Adrenal gland (tissue), 12 donors: ENCODE results near the gene GRB10. TPM values are rescaled to one million over a fixed set of nuclear protein-coding genes. Genes with fewer than 3 reads are reported as not detected.
A peak's percentile ranks its signal among the peaks of the same experiment; 100 is the strongest.

Source experiments
- DNase-seq, 7 donors: peaks; one replicate each; pipeline ENCODE4 v3.0.0-alpha.2; 2019 to 2020
- H3K27ac ChIP-seq, 5 donors: fragments of 200-600 bp; sonication (generic) in 4 of 5; 1 replicate in 3 of 5; 2 replicates in 2 of 5; pipeline versions ENCODE4 v1.5.1 to v1.8.0; 2016 to 2020; ENCODE audit warnings: mild to moderate bottlenecking in 1 of 5
- H3K27me3 ChIP-seq: fragments of 200-600 bp; 2 replicates; pipeline ENCODE4 v1.8.0; 2021
- H3K36me3 ChIP-seq, 2 donors: fragments of 200-600 bp; replicated peaks in 1 of 2; 1 replicate in 1 of 2; 2 replicates in 1 of 2; pipeline versions ENCODE4 v1.5.1 to v1.8.0; 2018 to 2022
- H3K4me1 ChIP-seq, 2 donors: fragments of 200-600 bp; replicated peaks in 1 of 2; 1 replicate in 1 of 2; 2 replicates in 1 of 2; pipeline versions ENCODE4 v1.5.1 to v1.8.0; 2018 to 2021
- H3K4me3 ChIP-seq, 4 donors: fragments of 200-600 bp; sonication (generic) in 3 of 4; one replicate each; pipeline ENCODE4 v1.5.1; 2016 to 2018
- H3K9me3 ChIP-seq, 3 donors: fragments of 200-600 bp; sonication (generic) in 1 of 3; replicated peaks in 1 of 3; 1 replicate in 2 of 3; 2 replicates in 1 of 3; pipeline versions ENCODE4 v1.5.1 to v1.8.0; 2016 to 2021
- POLR2A ChIP-seq, 2 donors: fragments of 450-650 bp; IDR thresholded peaks; one replicate each; pipeline ENCODE4 v1.6.1; 2017; ENCODE audit warnings: antibody characterized with exemption in 2 of 2, mild to moderate bottlenecking in 2 of 2, moderate library complexity in 1 of 2
- WGBS, 4 donors: extraction: QIAGEN DNeasy Blood & Tissue Kit in 2 of 4; methylation state at CpG; one replicate each; pipeline versions ENCODE4 v1.1.5 to v1.1.7; 2013 to 2017; 5-methylcytosine and 5-hydroxymethylcytosine counted together
- intact Hi-C, 2 donors: fragments of 100-400 bp; cut with DNase I; formaldehyde crosslinking; loops; one replicate each; pipeline versions ENCODE4 v1.14.1 to v1.15.0; 2022 to 2023
- polyA plus RNA-seq, 3 donors: library from polyadenylated mRNA; stranded (reverse); fragments of 200-250 nt in 2 of 3; fragments of 350-450 nt in 1 of 3; fragmentation: Illumina TruSeq in 1 of 3; extraction: RNeasy Lipid Tissue Mini Kit (QIAGEN cat#74804) in 1 of 3; gene quantifications; one replicate each; pipeline ENCODE4 v1.2.3, GENCODE V29; 2013 to 2014
- total RNA-seq, 9 donors: library from RNA; depleted of rRNA in 4 of 9; stranded (reverse); fragments of >200 nt in 4 of 9; fragments of 120-200 nt in 1 of 9; fragmentation: NEBNext Ultra II Directional in 1 of 9; extraction: Animal tissue kit (Norgen Biotek cat#: 25700) in 1 of 9; gene quantifications; one replicate each; pipeline versions ENCODE4 v1.1.0 to v1.2.4, GENCODE V29; 2013 to 2023
- TF ChIP-seq, protein P1 (sequence below), 6 experiments: fragments of 450-650 bp in 4 of 6; fragments of 200-600 bp in 2 of 6; sonication (generic) in 1 of 6; IDR thresholded peaks; 1 replicate in 5 of 6; 2 replicates in 1 of 6; pipeline versions ENCODE4 v1.5.1 to v1.8.0; 2016 to 2021; ENCODE audit warnings: antibody characterized with exemption in 6 of 6, mild to moderate bottlenecking in 2 of 6, moderate library complexity in 1 of 6
- donor health status: healthy with polysubstance abuse.
- donor health status: Bipolar disorder and iron deficiency.
- donor health status: DM: yes; HTN: yes; CAD: no.
- donor health status: DM: no; HTN: no; CAD: no.
- donor health status: DM: no; HTN: no; CAD: no.
- donor health status: DM: yes; HTN: yes; CAD: no.

GRB10 gene
- total and polyA plus RNA-seq, 12 donors, result 33.5 to 158 (median 67.3) TPM

DNA sequence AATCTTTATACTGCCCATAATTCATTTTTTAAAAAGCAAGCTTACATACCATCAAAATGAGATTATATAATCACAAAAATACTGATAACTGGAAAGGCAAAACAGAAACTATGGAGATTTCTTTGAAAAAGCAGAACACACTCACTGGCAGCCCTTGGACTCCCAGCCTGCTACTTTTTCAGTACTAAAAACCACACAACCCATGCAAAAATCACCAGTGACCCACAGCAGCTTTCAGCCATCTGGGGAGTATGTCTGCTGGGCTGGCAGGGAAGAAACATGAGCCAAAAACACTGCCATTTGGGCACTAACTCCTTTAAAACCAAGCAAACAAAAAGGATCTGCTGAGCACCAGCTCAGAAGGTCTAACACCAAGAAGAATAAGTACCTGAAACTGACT is 137.5 kb downstream of the GRB10 start:
- Histone ChIP-seq H3K9me3 (no peaks in the 10 kb centered on the region), H3K36me3 (no peaks in the 10 kb centered on the region), H3K4me1 (peaks cover 0 to 15% of the 10 kb centered on the region in 2 donors), H3K4me3 (no peak overlapping the region), H3K27ac (no peak overlapping the region), H3K27me3 (no peaks in the 10 kb centered on the region)
- intact Hi-C loops, result no loop called here
- no peak for DNase-seq
- no peak for TF ChIP-seq POLR2A (IDR thresholded peaks at IDR 0.05)
- TF ChIP-seq, protein P1, sequence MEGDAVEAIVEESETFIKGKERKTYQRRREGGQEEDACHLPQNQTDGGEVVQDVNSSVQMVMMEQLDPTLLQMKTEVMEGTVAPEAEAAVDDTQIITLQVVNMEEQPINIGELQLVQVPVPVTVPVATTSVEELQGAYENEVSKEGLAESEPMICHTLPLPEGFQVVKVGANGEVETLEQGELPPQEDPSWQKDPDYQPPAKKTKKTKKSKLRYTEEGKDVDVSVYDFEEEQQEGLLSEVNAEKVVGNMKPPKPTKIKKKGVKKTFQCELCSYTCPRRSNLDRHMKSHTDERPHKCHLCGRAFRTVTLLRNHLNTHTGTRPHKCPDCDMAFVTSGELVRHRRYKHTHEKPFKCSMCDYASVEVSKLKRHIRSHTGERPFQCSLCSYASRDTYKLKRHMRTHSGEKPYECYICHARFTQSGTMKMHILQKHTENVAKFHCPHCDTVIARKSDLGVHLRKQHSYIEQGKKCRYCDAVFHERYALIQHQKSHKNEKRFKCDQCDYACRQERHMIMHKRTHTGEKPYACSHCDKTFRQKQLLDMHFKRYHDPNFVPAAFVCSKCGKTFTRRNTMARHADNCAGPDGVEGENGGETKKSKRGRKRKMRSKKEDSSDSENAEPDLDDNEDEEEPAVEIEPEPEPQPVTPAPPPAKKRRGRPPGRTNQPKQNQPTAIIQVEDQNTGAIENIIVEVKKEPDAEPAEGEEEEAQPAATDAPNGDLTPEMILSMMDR (IDR thresholded peaks at IDR 0.05), result no peak

- intact Hi-C loops, result no loop called here
- TF ChIP-seq POLR2A (IDR thresholded peaks at IDR 0.05), result no peak
- TF ChIP-seq, protein P1 (IDR thresholded peaks at IDR 0.05), result no peak
- H3K36me3 ChIP-seq, result no peaks in the 10 kb centered on the region
- DNase-seq, result peak in 1 of 7 donors; percentile 12
- 91 to 96% (median 95%) methylated on average over 5 of the region's 5 CpGs for WGBS, 4 donors
- no peak overlapping the region for H3K4me3 ChIP-seq
- no peaks in the 10 kb centered on the region for H3K27me3 ChIP-seq
- H3K9me3 ChIP-seq, result no peaks in the 10 kb centered on the region
- H3K27ac ChIP-seq, result no peak overlapping the region
- peaks cover 0 to 15% of the 10 kb centered on the region in 2 donors for H3K4me1 ChIP-seq
These were observed 138.1 kb downstream of the GRB10 start for GRCh38 chr7:50644586-50644985.

DNA sequence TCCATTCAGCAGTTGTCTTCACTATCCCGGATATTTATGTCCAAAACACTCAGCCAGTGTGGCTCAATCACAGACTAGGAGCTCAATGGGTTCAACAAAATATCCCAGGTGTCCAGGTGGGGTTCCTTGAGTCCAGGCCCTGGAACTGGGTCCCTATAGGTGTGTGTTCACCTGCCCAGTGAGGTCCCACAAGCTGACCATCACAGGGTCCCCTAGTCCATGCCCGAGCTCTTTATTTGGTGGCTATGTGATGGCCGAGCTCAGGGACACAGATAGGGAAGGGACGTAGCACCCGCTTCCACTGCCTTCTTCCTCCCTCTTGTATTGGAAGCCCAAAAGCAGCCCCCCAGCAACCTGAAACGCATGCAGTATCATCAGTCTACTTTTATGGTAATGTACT is 138.6 kb downstream of the GRB10 start:
- no peak overlapping the region for H3K4me3 ChIP-seq
- peaks cover 0 to 15% of the 10 kb centered on the region in 2 donors for H3K4me1 ChIP-seq
- intact Hi-C loops, result no loop called here
- no peaks in the 10 kb centered on the region for H3K9me3 ChIP-seq
- no peaks in the 10 kb centered on the region for H3K27me3 ChIP-seq
- no peak overlapping the region for H3K27ac ChIP-seq
- no peaks in the 10 kb centered on the region for H3K36me3 ChIP-seq
- WGBS, 4 donors, result 89 to 95% (median 92%) methylated on average over 6 of the region's 6 CpGs
- TF ChIP-seq POLR2A (IDR thresholded peaks at IDR 0.05), result no peak
- TF ChIP-seq, protein P1 (IDR thresholded peaks at IDR 0.05), result no peak
- DNase-seq, result peak in 1 of 7 donors; percentile 13

- no peak overlapping the region for H3K4me3 ChIP-seq
- H3K27ac ChIP-seq, result peak overlapping the region in 1 of 5 donors; percentile 6
- no peaks in the 10 kb centered on the region for H3K36me3 ChIP-seq
- WGBS, 4 donors, result 82 to 88% (median 87%) methylated on average over 18 of the region's 18 CpGs
- no peaks in the 10 kb centered on the region for H3K9me3 ChIP-seq
- no peak for TF ChIP-seq POLR2A (IDR thresholded peaks at IDR 0.05)
- TF ChIP-seq, protein P1 (IDR thresholded peaks at IDR 0.05), result peak in 4 of 6 experiments; percentile 14 to 22 (median 19)
- H3K4me1 ChIP-seq, result peaks cover 0 to 15% of the 10 kb centered on the region in 2 donors
- DNase-seq, result peak in 5 of 7 donors; percentile 39 to 65 (median 44)
- intact Hi-C loops, result no loop called here
- no peaks in the 10 kb centered on the region for H3K27me3 ChIP-seq
These were observed 141.0 kb downstream of the GRB10 start for GRCh38 chr7:50641442-50642405.
